Testis (tissue), 2 donors: Measurements from ENCODE around the gene TMBIM6.

Experiments used
- CTCF ChIP-seq, 3 experiments: fragments of 450-650 bp in 2 of 3; fragments of 200-600 bp in 1 of 3; sonication (generic) in 1 of 3; IDR thresholded peaks; one replicate each; pipeline ENCODE4 v1.5.1; 2016 to 2019; ENCODE audit warnings: antibody characterized with exemption in 3 of 3, mild to moderate bottlenecking in 2 of 3, moderate library complexity in 1 of 3
- POLR2A ChIP-seq: fragments of 450-650 bp; IDR thresholded peaks from one replicate; pipeline ENCODE4 v1.6.1; 2017; ENCODE audit warnings: antibody characterized with exemption, mild to moderate bottlenecking, moderate library complexity

DNA sequence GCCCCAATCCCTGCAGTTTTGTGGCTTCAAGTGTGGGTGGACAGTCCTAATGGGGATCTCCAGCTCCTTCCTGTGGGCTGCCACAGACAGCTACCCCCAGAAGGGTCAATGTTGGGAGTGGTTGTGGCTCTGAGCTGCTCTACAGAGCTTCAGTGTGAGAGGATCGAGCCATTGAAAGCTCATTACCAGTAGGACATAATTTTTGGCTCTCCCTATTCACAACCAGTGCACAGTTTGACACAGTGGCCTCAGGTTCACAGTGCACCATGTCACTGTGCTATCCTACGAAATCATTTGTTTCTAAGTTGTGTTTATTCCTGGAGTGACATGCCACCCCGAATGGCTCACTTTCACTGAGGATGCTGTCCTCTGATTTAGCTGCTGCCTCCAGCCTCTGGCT lies 22.8 kb downstream of the TMBIM6 start:
- TF ChIP-seq CTCF (IDR thresholded peaks at IDR 0.05) (no peak), POLR2A (no peak)
